Neural progenitor cell (in vitro differentiated cells): ENCODE results near the gene IFITM5. TPM values are rescaled to one million over a fixed set of nuclear protein-coding genes. Genes with fewer than 3 reads are reported as not detected.

Experiments used
- DNase-seq: peaks from one replicate; pipeline ENCODE4 v3.0.0-alpha.2; 2016; ENCODE audit warnings: low spot score
- H2AFZ ChIP-seq: fragments of 200-600 bp; sonication (generic); replicated peaks from 2 replicates; pipeline ENCODE4 v1.6.1; 2016; ENCODE audit warnings: antibody characterized with exemption
- H3F3A ChIP-seq: fragments of 200-600 bp; sonication (generic); 2 replicates; pipeline ENCODE4 v1.6.1; 2016; ENCODE audit warnings: antibody characterized with exemption, low read depth
- H3K27ac ChIP-seq: fragments of 200-600 bp; sonication (generic); 2 replicates; pipeline ENCODE4 v1.5.1; 2016; ENCODE audit warnings: mild to moderate bottlenecking
- H3K27me3 ChIP-seq: fragments of 200-600 bp; sonication (generic); 2 replicates; pipeline ENCODE4 v1.6.1; 2016; ENCODE audit warnings: mild to moderate bottlenecking, moderate library complexity
- H3K36me3 ChIP-seq: fragments of 200-600 bp; sonication (generic); 2 replicates; pipeline ENCODE4 v1.5.1; 2016
- H3K4me1 ChIP-seq: fragments of 200-600 bp; sonication (generic); 2 replicates; pipeline ENCODE4 v1.6.1; 2016; ENCODE audit warnings: mixed run types
- H3K4me2 ChIP-seq: fragments of 200-600 bp; sonication (generic); 2 replicates; pipeline ENCODE4 v1.6.1; 2016
- H3K4me3 ChIP-seq: fragments of 200-600 bp; sonication (generic); 2 replicates; pipeline ENCODE4 v1.5.1; 2016
- H3K79me2 ChIP-seq: fragments of 200-600 bp; sonication (generic); 2 replicates; pipeline ENCODE4 v1.6.1; 2016; ENCODE audit warnings: low read depth
- H3K9ac ChIP-seq: fragments of 200-600 bp; sonication (generic); 2 replicates; pipeline ENCODE4 v1.6.1; 2016
- H3K9me3 ChIP-seq: fragments of 200-600 bp; sonication (generic); 2 replicates; pipeline ENCODE4 v1.5.1; 2016; ENCODE audit warnings: low read depth
- H4K20me1 ChIP-seq: fragments of 200-600 bp; sonication (generic); 2 replicates; pipeline ENCODE4 v1.6.1; 2016; ENCODE audit warnings: low read depth
- H3K27ac Mint-ChIP-seq: 3 replicates; pipeline ENCODE4 v1.8.0; 2021; ENCODE audit warnings: mixed read lengths
- H3K27me3 Mint-ChIP-seq: 2 replicates; pipeline ENCODE4 v1.8.0; 2022; ENCODE audit warnings: low read depth, mild to moderate bottlenecking, inconsistent platforms, moderate library complexity, mixed read lengths; ENCODE audit not compliant: insufficient read depth
- H3K36me3 Mint-ChIP-seq: 3 replicates; pipeline ENCODE4 v1.8.0; 2021; ENCODE audit warnings: mixed read lengths
- H3K4me1 Mint-ChIP-seq: 3 replicates; pipeline ENCODE4 v1.8.0; 2021; ENCODE audit warnings: mixed read lengths
- H3K4me3 Mint-ChIP-seq: 3 replicates; pipeline ENCODE4 v1.8.0; 2021; ENCODE audit warnings: mild to moderate bottlenecking, moderate library complexity, mixed read lengths
- H3K9me3 Mint-ChIP-seq: 3 replicates; pipeline ENCODE4 v1.8.0; 2020; ENCODE audit warnings: mixed read lengths
- CTCF ChIP-seq: fragments of 200-600 bp; sonication (generic); IDR thresholded peaks from 2 replicates; pipeline ENCODE4 v1.5.1; 2017; ENCODE audit warnings: antibody characterized with exemption, mild to moderate bottlenecking
- EZH2 ChIP-seq: fragments of 200-600 bp; sonication (generic); IDR thresholded peaks from 2 replicates; pipeline ENCODE4 v1.6.1; 2017; ENCODE audit warnings: antibody characterized with exemption, mild to moderate bottlenecking, moderate library complexity
- EZH2phosphoT487 ChIP-seq: fragments of 200-600 bp; sonication (generic); IDR thresholded peaks from 2 replicates; pipeline ENCODE4 v1.6.1; 2017; ENCODE audit warnings: antibody characterized with exemption
- total RNA-seq: library from RNA; depleted of rRNA; stranded (reverse); fragments of >200 nt; gene quantifications from 2 replicates; pipeline ENCODE4 v1.2.3, GENCODE V29; 2015; ENCODE audit warnings: low replicate concordance

Gene IFITM5
- total RNA-seq, 1 donor from 2014 or later: not detected

GRCh38 chr11:253886-254270, 45.4 kb downstream of the IFITM5 start:
- H3K79me2 ChIP-seq: no peaks in the 10 kb centered on the region
- Mint-ChIP-seq H3K27ac (peak overlapping the region; percentile 84), H3K4me3 (no peak overlapping the region), H3K36me3 (peaks cover 24% of the 10 kb centered on the region), H3K9me3 (peaks cover 5% of the 10 kb centered on the region), H3K27me3 (peaks cover 13% of the 10 kb centered on the region), H3K4me1 (no peaks in the 10 kb centered on the region)
- no peak for DNase-seq
- H3K4me2 ChIP-seq: no peak overlapping the region
- H3K27me3 ChIP-seq: no peaks in the 10 kb centered on the region
- no peaks in the 10 kb centered on the region for H3K9me3 ChIP-seq
- H2AFZ ChIP-seq: no peak overlapping the region
- TF ChIP-seq CTCF (no peak), EZH2 (no peak), EZH2phosphoT487 (no peak)
- H4K20me1 ChIP-seq: no peaks in the 10 kb centered on the region
- H3K9ac ChIP-seq: no peak overlapping the region
- no peaks in the 10 kb centered on the region for H3K4me1 ChIP-seq
- no peak overlapping the region for H3K4me3 ChIP-seq
- no peaks in the 10 kb centered on the region for H3K36me3 ChIP-seq
- no peak overlapping the region for H3K27ac ChIP-seq
- H3F3A ChIP-seq: peaks cover 10% of the 10 kb centered on the region

GRCh38 chr11:253160-253885, 46.0 kb downstream of the IFITM5 start:
- no peak overlapping the region for H3K27ac Mint-ChIP-seq
- H3F3A ChIP-seq: peaks cover 10% of the 10 kb centered on the region
- H3K27ac ChIP-seq: no peak overlapping the region
- H3K4me3 Mint-ChIP-seq: no peak overlapping the region
- no peaks in the 10 kb centered on the region for H3K36me3 ChIP-seq
- no peak overlapping the region for H3K4me2 ChIP-seq
- no peaks in the 10 kb centered on the region for H3K4me1 Mint-ChIP-seq
- H3K9me3 Mint-ChIP-seq: peaks cover 3% of the 10 kb centered on the region
- no peak overlapping the region for H3K9ac ChIP-seq
- no peak overlapping the region for H2AFZ ChIP-seq
- peaks cover 26% of the 10 kb centered on the region for H3K36me3 Mint-ChIP-seq
- H4K20me1 ChIP-seq: no peaks in the 10 kb centered on the region
- DNase-seq: no peak
- no peaks in the 10 kb centered on the region for H3K4me1 ChIP-seq
- no peaks in the 10 kb centered on the region for H3K9me3 ChIP-seq
- no peaks in the 10 kb centered on the region for H3K27me3 ChIP-seq
- H3K27me3 Mint-ChIP-seq: peaks cover 12% of the 10 kb centered on the region
- no peak for TF ChIP-seq EZH2
- no peak for TF ChIP-seq EZH2phosphoT487
- no peak for TF ChIP-seq CTCF
- H3K79me2 ChIP-seq: no peaks in the 10 kb centered on the region
- H3K4me3 ChIP-seq: no peak overlapping the region

GRCh38 chr11:252666-253065, 46.7 kb downstream of the IFITM5 start:
- Histone ChIP-seq H3K27me3 (no peaks in the 10 kb centered on the region), H3K79me2 (no peaks in the 10 kb centered on the region), H3F3A (peaks cover 10% of the 10 kb centered on the region), H4K20me1 (no peaks in the 10 kb centered on the region), H3K9ac (no peak overlapping the region), H3K9me3 (no peaks in the 10 kb centered on the region), H3K4me3 (no peak overlapping the region), H3K4me1 (no peaks in the 10 kb centered on the region), H3K27ac (no peak overlapping the region), H3K36me3 (no peaks in the 10 kb centered on the region), H2AFZ (no peak overlapping the region), H3K4me2 (no peak overlapping the region)
- no peak for TF ChIP-seq EZH2phosphoT487
- TF ChIP-seq EZH2: no peak
- no peak for TF ChIP-seq CTCF
- no peak overlapping the region for H3K4me3 Mint-ChIP-seq
- no peak for DNase-seq
- H3K36me3 Mint-ChIP-seq: peaks cover 30% of the 10 kb centered on the region
- no peaks in the 10 kb centered on the region for H3K4me1 Mint-ChIP-seq
- H3K9me3 Mint-ChIP-seq: no peaks in the 10 kb centered on the region
- peaks cover 7% of the 10 kb centered on the region for H3K27me3 Mint-ChIP-seq
- no peak overlapping the region for H3K27ac Mint-ChIP-seq
